Loucy (cell line): ENCODE results near the gene MYL12A.

Source experiments
- CTCF ChIP-seq: fragments of 200-600 bp; sonication (generic); conservative IDR thresholded peaks from 2 replicates; pipeline ENCODE4 v1.5.1; 2014; ENCODE audit warnings: mild to moderate bottlenecking, antibody characterized with exemption, low read length
- EZH2phosphoT487 ChIP-seq: fragments of 200-600 bp; IDR thresholded peaks from 2 replicates; pipeline ENCODE4 v1.6.1; 2018; ENCODE audit warnings: antibody characterized with exemption, mild to moderate bottlenecking, moderate library complexity, borderline replicate concordance

- no peak for TF ChIP-seq CTCF
- TF ChIP-seq EZH2phosphoT487: no peak
Measured at GRCh38 chr18:3245185-3245564, 2.4 kb upstream of the MYL12A start.
